GM19372 (cell line): ENCODE data around the gene PANX1.

Experiments used
- ATAC-seq: cut with Tn5 transposase; IDR thresholded peaks from one replicate; pipeline ENCODE4 v1.9.1; 2021; ENCODE audit warnings: mild to moderate bottlenecking, low read depth, moderate library complexity; ENCODE audit not compliant: unreplicated experiment

The PANX1 gene

DNA sequence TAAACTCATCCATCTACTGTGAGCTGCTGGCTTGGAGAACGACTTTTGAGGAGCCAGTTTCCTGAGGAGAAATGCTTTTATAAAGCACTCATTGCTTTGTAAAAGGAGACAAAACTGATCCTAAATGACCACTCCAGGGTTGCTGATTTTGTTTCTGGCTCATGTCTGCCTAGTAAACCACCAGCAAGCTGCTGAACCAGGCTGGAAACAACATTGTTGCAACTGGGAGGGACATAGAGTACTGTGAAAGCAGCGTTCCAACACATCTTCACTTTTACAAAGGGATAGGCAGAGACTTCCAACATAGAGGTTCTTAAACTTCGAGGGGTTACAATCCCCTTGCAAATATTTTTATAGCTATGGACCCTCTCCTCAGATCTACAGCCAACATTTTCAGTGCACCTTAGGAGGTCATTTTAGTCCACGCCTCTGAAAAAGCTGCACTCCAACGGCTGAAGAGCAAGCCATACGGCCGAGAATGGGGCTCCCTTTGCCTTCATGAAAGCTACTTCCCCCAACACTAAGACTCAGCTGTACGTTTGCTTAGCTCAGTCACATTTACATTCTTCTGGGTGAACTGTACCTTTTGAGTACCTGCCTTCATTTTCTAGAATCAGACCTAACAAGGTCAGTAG, 54.7 kb downstream of the PANX1 start:
- no peak for ATAC-seq

GRCh38 chr11:94183886-94184264, 55.2 kb downstream of the PANX1 start:
- no peak for ATAC-seq

GRCh38 chr11:94184362-94184761, 55.7 kb downstream of the PANX1 start:
- no peak for ATAC-seq

- no peak for ATAC-seq
Observed at GRCh38 chr11:94184846-94185245, 56.2 kb downstream of the PANX1 start.

DNA sequence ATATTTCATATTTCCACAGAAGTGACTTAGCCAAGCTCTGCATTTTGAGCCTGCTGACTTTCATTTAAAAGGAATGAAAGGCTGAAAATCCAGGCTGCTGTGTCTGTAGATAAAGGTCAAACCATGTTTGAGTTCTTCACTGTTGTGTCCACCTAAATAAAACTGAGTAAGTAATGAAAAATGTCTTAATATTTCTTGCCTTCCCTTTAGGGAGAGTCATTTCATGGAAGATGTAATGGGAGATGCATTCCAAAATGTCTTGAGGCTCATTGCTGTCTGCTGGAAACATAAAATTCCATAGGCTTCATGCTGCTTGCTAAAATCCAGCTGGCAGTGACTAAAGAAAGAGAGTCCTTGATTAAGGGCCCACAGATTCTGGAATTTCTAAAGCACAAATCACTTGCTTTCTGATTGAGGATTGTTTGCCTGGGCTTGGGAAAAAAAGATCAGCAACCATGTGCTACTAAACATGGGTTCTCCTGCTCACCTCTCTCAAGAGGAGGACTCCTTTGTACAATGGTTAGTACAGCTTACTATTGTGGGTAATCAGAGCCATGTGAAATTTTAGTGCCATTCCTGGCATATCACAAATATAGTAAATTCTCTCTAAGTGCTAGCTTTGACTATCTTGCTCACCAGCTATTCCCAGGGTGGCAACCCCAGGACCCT, 56.9 kb downstream of the PANX1 start:
- ATAC-seq: no peak

DNA sequence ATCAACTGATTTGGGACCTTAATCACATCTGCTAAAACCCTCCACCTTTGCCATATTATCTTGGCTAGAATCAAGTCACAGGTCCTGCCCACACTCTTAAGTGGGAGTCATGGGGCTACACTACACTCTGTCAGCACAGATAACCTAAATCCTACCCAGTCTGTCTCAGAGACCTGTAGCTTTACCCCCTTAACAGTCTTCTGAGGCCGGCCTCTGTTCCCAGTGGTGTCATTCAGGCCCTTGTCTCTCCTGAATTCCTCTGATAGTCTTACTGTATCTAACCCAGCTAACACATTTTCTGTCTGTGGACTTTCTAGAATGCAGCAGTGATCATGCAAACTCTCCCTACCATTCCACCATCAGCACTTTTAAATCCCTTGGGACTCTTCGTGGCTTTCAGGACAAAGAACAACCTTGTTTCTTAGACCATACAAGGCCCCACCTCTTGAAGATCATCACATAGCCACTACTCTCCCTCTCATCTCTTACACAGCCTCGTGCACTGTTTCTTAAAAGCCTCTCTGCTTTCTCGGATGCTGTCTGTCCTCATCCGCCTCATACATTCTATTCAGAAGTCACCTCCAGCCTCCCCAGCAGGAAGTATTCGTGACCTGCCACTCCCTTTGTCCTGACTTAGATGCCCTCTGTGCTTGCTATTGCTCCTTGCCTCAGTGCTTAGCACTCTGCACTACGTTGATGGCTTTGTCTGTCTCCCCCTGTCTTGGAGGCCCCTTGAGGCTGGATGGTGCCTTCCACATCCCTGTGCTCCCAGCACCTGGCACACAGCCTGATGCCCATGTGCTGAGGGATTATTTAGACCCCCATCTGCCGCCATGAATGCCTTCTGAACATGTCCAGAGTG, 57.9 kb downstream of the PANX1 start:
- no peak for ATAC-seq

DNA sequence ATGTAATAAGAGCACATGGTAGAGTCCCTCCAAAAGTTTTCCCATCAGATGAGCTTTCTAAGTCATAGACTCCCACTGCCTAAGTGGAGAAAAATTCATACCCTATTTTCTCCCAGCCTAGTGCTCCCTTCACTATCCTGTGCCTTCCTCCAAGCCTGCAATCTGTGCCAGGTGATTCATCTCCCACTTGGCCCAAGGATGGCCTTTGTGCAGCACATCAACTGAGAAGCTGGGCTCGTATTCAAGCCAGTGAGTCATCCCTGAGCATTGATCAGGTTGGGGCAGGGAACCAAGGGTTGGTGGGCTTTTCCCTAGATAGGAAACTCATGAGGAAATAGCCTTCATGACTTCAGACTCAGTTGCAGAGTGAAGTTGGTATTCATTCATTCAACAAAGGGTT, 64.6 kb downstream of the PANX1 start:
- no peak for ATAC-seq

- no peak for ATAC-seq
Observed at GRCh38 chr11:94194712-94195111, 66.1 kb downstream of the PANX1 start.

GRCh38 chr11:94196363-94196762, 67.7 kb downstream of the PANX1 start:
- no peak for ATAC-seq

DNA sequence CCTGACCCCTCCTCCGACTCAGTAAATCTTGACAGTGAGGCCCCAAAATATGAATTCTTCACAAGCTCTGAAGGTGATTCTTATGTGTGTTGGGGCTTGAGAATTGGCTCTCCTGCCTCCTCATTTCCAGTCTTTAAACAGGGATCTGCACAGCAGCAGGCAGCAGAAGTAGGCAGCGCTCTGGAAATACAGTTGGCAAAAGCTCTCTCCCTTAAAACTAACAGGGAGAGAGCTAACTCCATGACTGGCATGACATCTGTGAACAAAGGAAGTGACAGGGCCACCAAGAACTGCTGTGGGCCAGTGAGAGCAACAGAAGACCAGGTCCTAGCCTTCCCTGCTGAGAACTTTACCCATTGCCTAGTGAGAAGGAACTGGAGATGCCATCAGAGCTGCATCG, 70.1 kb downstream of the PANX1 start:
- ATAC-seq: no peak

DNA sequence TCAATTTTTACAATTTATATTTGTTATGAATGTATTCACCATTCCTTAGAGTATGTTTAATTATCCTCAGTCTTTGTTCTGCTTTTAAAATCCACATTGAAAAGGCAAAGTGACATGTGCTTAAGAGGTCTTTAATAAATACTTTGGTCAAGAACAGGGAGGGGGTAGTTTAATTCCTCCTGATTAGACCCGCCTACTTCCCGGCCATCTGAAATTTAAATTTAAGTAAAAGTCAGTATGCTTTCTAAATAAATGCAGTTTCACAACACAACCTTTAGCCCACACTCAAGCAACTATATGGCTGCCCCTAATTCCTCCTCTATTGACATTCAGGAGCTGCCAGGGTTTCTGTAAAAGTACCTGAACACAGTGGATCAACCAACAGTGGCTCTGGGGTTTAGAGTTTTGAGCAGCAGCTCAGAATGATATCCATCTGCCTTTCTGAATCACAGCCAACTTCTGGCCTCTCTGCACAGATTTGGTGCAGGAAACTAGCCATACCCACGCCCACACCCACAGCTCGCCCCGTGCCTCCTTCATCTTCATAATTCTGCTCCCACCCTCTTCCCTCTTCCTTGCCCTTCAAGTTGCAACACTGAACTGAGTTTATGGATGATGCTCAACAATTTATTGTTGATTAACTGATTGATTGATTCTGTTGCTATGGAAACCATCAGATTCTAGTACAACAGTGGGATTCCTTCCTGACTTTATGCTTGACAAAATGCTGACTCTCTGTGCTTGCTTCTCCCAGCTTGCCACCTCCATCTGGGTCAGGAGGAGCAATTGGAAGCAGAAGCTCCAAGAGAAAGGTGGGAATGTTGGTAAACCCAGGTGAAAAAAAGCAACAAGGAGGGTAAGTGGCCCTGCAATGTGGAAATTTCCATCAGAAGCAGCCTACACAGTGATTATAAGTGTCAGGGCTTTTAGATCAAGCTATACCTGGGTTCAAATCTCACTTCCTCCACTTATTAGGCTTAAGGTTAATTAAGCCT, 70.8 kb downstream of the PANX1 start:
- ATAC-seq: no peak

DNA sequence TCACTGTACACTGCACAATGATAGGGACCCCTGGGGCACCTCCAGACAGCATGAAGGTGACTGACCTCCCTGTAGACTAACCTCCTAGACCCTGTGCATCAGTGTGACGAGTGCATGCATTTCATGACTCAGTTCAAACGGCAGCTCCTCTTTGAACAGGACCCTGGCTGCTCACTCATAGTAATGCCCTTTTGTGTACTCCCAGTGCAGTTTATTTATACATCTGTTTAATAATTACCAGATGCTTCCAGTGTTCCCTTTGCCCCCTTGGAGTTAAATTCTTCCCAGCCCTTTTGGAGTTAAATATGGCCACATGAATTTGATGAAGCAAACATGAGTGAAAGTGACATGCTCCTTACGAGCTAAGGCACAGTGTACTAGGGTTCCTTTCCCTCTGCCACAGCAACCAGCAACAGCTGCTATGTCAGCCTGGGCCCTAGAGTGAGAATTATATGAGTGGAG, 72.4 kb downstream of the PANX1 start:
- no peak for ATAC-seq

GRCh38 chr11:94203070-94203469, 74.4 kb downstream of the PANX1 start:
- no peak for ATAC-seq

GRCh38 chr11:94211261-94211830, 82.7 kb downstream of the PANX1 start:
- ATAC-seq: no peak

GRCh38 chr11:94212898-94213297, 84.3 kb downstream of the PANX1 start:
- no peak for ATAC-seq

GRCh38 chr11:94217705-94218104, 89.1 kb downstream of the PANX1 start:
- no peak for ATAC-seq

DNA sequence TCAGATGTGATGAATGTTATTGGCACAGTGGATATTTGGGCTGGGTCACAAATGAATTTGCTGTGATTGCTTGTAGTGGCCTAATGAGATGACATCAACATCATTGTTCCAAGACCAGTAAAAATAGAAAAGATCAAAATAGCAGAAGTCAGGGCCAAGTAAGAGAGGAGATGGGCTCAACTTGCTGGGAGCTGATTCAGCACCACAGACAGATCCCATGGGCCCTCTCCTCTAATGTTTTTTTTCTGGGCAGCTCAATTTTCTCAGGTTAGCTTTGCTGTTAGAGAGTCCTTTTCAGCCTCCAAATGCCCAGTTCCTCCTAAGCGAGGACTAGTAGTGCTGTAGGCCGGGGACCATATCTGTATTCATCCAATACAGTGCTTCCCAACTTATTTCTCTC, 89.7 kb downstream of the PANX1 start:
- ATAC-seq: no peak

DNA sequence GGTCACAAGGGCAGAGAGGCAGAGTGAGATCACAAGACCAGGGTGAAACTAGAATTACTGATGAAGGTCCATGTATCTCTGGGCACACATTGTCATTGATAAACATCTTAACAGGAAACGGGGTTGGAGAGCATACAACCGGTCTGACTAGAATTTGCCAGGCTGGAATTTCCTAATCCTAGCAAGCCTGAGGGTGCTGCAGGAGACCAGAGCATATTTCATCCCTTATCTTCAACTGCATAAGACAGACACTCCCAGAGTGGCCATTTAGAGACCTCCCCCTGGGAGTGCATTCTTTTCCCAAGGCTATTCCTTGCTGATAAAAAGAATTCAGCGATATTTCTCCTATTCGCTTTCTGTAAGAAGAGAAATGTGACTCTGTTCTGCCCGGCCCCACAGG, 91.1 kb downstream of the PANX1 start:
- no peak for ATAC-seq

DNA sequence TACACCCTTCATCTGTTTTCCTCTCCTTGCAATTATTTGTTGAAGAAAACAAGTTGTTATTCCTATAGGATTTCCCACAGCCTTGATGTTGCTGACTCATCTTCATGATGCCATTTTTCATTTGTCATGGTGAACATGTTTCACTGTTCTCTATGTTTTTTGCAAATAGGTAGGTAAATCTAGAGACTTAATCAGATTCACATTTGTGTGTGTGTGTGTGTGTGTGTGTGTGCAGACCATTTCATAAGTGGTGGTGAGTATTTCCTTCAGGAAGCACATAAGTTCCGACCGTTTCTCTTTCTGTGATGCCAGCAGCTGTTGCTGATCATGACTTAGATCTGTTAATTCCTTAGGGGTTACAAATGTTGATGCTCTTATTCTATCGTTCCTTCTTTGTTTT, 95.4 kb downstream of the PANX1 start:
- ATAC-seq: no peak
